B cell (primary cell): ENCODE measurements around the gene TECPR2.

ENCODE experiments used
- EZH2 ChIP-seq: IDR thresholded peaks from 2 replicates; pipeline ENCODE4 v1.6.1; 2012; ENCODE audit warnings: borderline replicate concordance, low read depth, mild to moderate bottlenecking, moderate library complexity, low read length; ENCODE audit not compliant: insufficient read depth, poor library complexity, severe bottlenecking
- TF ChIP-seq, protein P1 (sequence below): fragments of 200-600 bp; IDR thresholded peaks from one replicate; pipeline ENCODE4 v1.8.0; 2022; ENCODE audit warnings: antibody characterized with exemption, mild to moderate bottlenecking

DNA sequence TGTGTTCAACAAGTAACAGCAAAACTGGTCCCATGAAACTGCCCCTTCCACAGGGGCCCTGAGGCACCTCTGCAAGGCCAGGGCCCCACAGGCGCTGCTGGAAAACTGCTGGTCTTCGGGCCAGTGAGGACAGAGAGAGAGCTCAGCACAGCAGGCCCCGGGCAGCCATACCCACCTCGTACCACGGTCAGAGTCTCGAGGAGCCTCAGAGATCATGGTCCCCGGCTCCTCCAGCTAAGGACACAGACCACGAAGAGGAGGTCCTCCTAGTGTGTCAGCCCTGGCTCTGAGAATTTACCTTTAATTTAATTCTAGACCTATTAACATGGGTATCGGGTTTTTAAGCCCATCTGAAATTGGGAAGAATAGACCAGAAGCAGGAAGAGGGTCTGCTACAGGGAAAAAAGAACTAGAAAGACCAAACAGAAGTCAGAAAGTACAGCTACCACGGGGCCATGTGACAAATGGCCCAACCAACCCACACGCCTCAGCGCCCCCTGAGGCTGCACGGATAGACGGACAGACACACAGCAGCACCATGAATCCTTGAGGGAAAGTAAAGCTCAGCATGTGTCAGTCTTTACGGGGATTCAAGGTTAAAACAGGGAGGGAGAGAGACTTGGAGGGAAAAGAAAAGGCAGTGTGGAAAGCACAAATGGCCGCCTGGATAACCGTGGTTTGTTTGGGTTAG is 123.9 kb downstream of the TECPR2 start:
- TF ChIP-seq, protein P1, sequence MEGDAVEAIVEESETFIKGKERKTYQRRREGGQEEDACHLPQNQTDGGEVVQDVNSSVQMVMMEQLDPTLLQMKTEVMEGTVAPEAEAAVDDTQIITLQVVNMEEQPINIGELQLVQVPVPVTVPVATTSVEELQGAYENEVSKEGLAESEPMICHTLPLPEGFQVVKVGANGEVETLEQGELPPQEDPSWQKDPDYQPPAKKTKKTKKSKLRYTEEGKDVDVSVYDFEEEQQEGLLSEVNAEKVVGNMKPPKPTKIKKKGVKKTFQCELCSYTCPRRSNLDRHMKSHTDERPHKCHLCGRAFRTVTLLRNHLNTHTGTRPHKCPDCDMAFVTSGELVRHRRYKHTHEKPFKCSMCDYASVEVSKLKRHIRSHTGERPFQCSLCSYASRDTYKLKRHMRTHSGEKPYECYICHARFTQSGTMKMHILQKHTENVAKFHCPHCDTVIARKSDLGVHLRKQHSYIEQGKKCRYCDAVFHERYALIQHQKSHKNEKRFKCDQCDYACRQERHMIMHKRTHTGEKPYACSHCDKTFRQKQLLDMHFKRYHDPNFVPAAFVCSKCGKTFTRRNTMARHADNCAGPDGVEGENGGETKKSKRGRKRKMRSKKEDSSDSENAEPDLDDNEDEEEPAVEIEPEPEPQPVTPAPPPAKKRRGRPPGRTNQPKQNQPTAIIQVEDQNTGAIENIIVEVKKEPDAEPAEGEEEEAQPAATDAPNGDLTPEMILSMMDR: no peak
- no peak for TF ChIP-seq EZH2
